Brain microvascular endothelial cell (primary cell): ENCODE measurements around the gene CDY1.
"Not testable (repeated sequence)": the region's sequence is repeated elsewhere in the genome, so short reads cannot be mapped to it uniquely, and the experiment has no call there.

Experiments
- DNase-seq: peaks from one replicate; pipeline ENCODE4 v3.0.0-alpha.2; 2020
- H3K27ac ChIP-seq: fragments of 250-450 bp; sonication (Bioruptor Pico); 2 replicates; pipeline ENCODE4 v1.5.1; 2020; ENCODE audit warnings: mild to moderate bottlenecking, moderate library complexity
- H3K27me3 ChIP-seq: fragments of 250-450 bp; sonication (Bioruptor Pico); replicated peaks from 2 replicates; pipeline ENCODE4 v1.5.1; 2020; ENCODE audit warnings: mild to moderate bottlenecking
- H3K36me3 ChIP-seq: fragments of 250-450 bp; sonication (Bioruptor Pico); replicated peaks from 2 replicates; pipeline ENCODE4 v1.5.1; 2020; ENCODE audit warnings: mild to moderate bottlenecking
- H3K4me3 ChIP-seq: 2 replicates; pipeline ENCODE4 v1.5.1; 2011; ENCODE audit warnings: low read depth, mild to moderate bottlenecking, control low read depth, low read length, moderate library complexity
- in situ Hi-C: cut with HindIII; loops from 2 replicates; pipeline ENCODE4 v1.10.0; 2017; ENCODE audit warnings: low sequenced_read_pairs, low pct_ligation_motif_present

CDY1 gene, protein sequence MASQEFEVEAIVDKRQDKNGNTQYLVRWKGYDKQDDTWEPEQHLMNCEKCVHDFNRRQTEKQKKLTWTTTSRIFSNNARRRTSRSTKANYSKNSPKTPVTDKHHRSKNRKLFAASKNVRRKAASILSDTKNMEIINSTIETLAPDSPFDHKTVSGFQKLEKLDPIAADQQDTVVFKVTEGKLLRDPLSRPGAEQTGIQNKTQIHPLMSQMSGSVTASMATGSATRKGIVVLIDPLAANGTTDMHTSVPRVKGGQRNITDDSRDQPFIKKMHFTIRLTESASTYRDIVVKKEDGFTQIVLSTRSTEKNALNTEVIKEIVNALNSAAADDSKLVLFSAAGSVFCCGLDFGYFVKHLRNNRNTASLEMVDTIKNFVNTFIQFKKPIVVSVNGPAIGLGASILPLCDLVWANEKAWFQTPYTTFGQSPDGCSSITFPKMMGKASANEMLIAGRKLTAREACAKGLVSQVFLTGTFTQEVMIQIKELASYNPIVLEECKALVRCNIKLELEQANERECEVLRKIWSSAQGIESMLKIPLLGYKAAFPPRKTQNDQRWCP

GRCh38 chrY:25621817-25622216 is at the start of gene CDY1:
TSS of gene CDY1 (plus strand) at chrY:25622117. CDS start at chrY:25622443, 326 bp downstream.
- H3K36me3 ChIP-seq, in situ Hi-C loops, DNase-seq, H3K4me3 ChIP-seq, H3K27ac ChIP-seq, H3K27me3 ChIP-seq: not testable (repeated sequence)

DNA sequence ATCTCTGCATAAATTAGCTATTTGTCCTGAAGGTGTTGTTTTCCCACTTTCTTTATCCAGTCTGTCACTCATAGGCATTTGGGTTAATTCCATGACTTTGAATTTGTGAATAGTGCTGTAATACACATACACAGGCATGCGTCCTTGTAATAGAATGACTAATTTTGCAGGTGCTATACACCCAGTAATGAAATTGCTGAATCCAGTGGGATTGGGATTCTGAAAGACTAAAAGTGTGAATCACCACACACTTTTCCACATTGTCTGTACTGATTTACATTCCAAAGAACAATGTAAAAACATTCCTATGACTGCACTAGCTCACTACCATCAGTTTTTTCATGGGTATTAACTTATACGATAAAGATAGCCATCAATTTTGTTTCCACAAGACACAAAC is 28.6 kb upstream of the CDY1 start:
- H3K27me3 ChIP-seq, H3K4me3 ChIP-seq, in situ Hi-C loops, H3K36me3 ChIP-seq, DNase-seq, H3K27ac ChIP-seq: not testable (repeated sequence)

GRCh38 chrY:25620209-25620608 is 1.7 kb upstream of the CDY1 start:
- H3K27ac ChIP-seq, in situ Hi-C loops, H3K27me3 ChIP-seq, H3K36me3 ChIP-seq, DNase-seq, H3K4me3 ChIP-seq: not testable (repeated sequence)

GRCh38 chrY:25626524-25626923 is 4.6 kb downstream of the CDY1 start:
- H3K36me3 ChIP-seq, H3K4me3 ChIP-seq, H3K27me3 ChIP-seq, H3K27ac ChIP-seq, in situ Hi-C loops, DNase-seq: not testable (repeated sequence)

GRCh38 chrY:25630383-25631112 is 8.6 kb downstream of the CDY1 start:
- H3K36me3 ChIP-seq, H3K27me3 ChIP-seq, H3K27ac ChIP-seq, DNase-seq, H3K4me3 ChIP-seq, in situ Hi-C loops: not testable (repeated sequence)

DNA sequence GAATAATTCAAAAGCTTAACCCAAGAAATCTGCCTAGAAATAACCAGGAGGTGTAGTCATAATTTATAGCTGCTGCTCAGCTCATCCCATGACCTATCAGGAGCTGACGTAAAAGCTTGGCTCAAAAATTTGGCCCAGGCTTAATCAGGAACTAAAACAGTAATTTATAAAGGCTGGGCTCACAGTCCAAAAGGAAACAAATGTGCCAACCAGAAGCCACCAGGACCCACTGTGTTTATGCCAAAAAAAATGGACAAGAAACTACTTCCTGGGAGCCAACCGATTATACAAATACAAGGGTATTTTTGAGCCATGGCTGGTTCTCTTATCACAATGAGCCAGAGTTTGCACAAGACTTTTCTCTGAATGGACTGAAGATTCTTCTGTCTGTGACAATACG is 17.9 kb downstream of the CDY1 start:
- H3K27ac ChIP-seq, in situ Hi-C loops, H3K36me3 ChIP-seq, DNase-seq, H3K4me3 ChIP-seq, H3K27me3 ChIP-seq: not testable (repeated sequence)

GRCh38 chrY:25643024-25643915 is 21.4 kb downstream of the CDY1 start:
- H3K27me3 ChIP-seq, H3K4me3 ChIP-seq, H3K27ac ChIP-seq, in situ Hi-C loops, H3K36me3 ChIP-seq, DNase-seq: not testable (repeated sequence)
